GM18498 (cell line): Measurements from ENCODE around the gene SLX9.
"Not testable (repeated sequence)": the region's sequence is repeated elsewhere in the genome, so short reads cannot be mapped to it uniquely, and the experiment has no call there.

Source experiments
- ATAC-seq: cut with Tn5 transposase; IDR thresholded peaks from one replicate; pipeline ENCODE4 v1.9.1; 2021; ENCODE audit warnings: mild to moderate bottlenecking, moderate library complexity; ENCODE audit not compliant: unreplicated experiment

Gene SLX9

DNA sequence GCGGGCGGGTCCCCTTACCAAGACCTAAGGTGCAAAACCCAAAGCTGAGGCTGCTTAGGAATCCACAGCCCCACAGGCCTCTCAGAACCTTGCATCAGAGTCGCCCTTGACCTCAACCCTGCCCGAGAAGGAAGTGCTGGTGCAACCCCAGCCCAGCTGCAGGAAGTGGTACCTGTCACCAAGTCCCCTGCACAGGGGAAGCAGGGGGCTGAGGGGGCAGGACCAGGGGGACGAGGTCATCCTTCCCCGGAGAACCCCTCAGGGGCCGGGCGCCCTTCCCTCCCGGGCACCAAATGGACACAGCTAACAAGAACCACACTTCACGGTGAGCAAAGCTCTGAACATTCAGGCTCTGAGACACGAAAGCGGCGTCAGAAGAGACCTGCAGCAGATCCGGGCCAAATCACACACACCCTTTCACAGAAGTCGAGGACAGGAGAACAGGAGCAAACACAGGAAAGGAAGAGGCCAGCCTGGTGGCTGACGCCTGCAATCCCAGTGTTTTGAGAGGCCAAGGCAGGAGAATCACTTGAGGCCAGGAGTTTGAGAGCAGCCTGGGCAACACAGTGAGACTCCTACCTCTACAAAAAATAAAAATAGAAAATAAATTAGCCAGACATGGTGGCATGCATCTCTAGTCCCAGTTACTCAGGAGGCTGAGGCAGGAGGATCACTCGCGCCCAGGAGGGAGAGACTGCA, 25.5 kb upstream of the SLX9 start:
- peak; percentile 59 for ATAC-seq

GRCh38 chr21:44916965-44917364, 22.9 kb upstream of the SLX9 start:
- no peak for ATAC-seq

- no peak for ATAC-seq
Measured at GRCh38 chr21:44917446-44918106, 22.3 kb upstream of the SLX9 start.

- ATAC-seq = no peak
Measured at GRCh38 chr21:44918107-44918470, 21.7 kb upstream of the SLX9 start.

- no peak for ATAC-seq
Measured at GRCh38 chr21:44918581-44919033, 21.2 kb upstream of the SLX9 start.

DNA sequence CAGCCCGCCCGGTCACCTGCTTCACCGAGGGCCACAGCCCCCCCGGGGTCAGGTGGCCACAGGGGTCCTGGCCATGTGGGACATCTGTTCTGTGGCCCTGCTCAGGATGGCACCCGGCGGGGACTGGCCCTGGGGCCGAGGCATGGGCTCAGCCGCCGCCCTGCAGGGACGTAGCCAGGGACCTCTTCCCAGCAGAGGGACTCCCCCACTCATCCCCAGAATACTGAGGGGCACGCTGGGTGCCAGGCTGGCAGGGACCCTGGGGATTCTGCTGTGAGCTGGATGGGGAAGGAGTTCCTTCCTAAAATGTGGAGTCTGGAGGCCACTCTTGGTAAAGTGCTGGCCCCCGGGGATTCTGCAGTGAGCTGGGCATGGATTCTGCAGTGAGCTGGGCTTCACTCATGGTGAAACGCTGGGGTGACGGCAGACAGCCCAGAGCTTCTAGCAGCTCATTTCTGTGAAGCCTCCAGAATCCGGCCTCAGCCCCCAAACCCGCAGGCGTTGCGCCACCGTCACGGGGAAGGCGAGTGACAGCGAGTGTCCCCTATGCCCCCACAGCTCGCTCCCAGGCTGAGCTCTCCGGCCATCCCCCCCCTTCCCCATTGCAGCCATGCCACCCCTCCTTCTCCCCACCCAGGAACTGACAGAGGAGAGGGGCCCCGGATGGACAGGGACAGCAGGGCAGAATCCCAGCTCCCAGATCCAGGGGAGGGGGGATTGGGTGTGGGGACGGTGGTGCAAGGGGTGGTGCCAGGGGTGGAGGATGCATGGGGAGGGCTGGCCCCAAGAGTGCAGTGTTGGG, 20.5 kb upstream of the SLX9 start:
- no peak for ATAC-seq

- ATAC-seq = no peak
Measured at GRCh38 chr21:44919913-44920693, 19.7 kb upstream of the SLX9 start.

- ATAC-seq = no peak
Measured at GRCh38 chr21:44920694-44921604, 18.9 kb upstream of the SLX9 start, which contains the start of gene ITGB2. Gene ITGB2 (minus strand): TSS chr21:44920899. CDS start chr21:44910782, 10,117 bp downstream.

DNA sequence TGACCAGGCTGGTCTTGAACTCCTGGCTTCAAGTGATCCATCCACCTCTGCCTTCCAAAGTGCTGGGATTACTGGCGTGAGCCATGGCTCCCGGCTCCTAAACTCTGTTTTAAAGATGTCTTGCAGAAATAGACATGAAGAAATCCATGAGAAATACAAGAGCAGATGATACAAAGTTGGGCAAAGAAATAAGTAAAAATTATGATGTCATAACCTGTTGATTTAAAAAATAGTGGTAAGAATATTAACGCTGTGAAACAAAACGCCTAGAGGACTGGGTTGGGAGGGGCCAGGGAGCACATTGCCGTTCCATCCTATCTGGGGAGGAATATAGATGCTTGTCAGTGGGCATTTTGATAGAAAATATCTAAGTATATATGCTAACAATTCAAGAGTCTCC, 17.9 kb upstream of the SLX9 start:
- ATAC-seq = no peak

DNA sequence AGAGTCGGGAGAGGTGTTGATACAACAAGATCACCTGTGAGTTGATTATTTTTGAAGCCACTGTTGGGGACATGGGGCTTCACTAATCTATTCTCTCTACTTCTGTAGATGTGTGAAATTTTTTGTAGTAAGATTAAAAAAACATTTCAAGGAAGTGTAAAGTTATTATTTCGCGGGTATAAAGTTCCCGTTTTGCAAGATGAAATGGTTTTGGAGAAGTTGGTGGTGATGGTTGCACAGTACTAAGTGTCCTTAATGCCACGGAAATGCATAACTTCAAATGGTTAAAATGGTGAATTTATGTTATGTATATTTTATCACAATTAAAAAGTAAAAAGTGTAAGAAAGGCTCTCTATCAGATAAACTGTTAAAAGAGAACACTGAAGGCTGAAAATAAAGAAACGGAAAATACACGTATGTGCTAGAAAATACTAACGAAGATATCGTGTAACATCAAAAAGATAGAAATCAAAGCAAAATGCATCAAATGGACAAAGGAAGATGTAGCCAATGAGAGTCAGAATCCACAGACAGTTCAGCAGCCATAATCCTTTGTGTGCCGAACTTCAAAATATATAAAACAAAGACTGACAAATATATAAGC, 16.2 kb upstream of the SLX9 start:
- ATAC-seq = no peak

GRCh38 chr21:44924606-44925377, 15.0 kb upstream of the SLX9 start:
- no peak for ATAC-seq

DNA sequence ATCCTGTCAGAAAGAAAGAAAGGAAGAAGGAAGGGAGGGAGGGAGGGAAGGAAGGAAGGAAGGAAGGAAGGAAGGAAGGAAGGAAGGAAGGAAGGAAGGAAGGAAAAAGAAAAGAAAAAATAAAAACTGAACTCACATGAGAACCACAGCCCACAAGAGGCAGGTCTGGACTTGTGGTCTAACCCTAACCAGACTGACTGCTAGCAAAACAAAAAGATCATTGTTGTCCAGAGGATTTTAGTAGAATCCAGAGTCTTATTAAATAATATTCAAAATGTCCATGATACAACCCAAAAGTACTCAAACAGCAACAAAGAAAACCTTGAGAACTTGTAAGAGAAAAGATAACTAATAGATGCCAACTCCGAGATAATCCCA, 14.5 kb upstream of the SLX9 start:
- ATAC-seq = no peak

DNA sequence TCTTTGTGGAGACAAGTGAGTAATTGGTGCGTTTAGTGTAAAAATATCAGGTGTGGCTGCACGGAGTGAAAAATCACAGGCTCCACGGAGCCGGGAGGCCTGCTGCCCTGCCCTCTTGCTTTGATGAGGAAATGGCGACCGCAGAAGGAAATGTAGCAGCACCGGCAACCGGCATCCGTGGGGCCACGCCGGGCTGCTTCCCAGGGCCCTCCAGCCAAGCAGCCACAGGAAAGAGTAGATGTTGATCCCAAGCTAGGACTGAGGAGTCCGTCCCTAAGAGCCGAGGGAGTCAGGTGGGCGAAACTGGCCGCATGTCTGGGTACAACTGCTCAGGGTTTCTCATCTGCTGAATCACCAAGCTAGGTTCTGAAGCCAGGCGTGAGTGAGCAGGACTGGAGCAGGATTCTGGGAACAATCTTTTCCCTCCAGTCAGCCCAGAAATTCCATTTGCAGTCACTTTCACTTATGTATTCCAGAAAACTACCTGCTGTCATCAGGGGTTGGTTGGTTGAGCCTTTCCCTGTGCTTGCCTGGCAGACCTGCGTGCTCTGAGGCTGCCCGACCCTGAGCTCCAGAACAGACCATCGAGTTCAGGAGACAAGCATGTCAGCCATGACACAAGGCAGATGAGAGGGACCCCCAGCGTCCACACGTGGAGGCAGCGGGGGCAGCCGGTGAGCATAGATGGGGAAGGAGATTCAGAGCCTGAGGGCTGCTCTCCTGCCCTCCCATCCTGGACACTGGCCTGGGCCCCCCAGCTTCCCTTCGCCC, 13.3 kb upstream of the SLX9 start:
- ATAC-seq = no peak

DNA sequence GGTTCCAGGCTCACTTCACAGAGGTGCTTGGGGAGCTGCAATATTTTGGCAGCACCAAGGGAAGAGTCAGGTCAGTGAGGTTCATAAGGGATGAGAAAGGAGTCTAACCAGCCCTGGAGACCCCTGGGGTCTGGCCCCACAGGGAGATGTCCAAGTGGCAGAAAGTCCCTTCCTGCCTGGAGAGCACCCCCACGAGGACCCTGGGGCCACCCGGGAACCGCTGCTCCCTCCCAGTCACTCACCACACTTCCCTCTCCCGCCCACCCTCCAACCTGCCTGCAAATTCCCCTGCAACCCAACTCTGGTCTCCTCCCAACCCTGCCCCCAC, 12.6 kb upstream of the SLX9 start:
- no peak for ATAC-seq

- ATAC-seq = no peak
Measured at GRCh38 chr21:44927587-44928461, 12.0 kb upstream of the SLX9 start.

DNA sequence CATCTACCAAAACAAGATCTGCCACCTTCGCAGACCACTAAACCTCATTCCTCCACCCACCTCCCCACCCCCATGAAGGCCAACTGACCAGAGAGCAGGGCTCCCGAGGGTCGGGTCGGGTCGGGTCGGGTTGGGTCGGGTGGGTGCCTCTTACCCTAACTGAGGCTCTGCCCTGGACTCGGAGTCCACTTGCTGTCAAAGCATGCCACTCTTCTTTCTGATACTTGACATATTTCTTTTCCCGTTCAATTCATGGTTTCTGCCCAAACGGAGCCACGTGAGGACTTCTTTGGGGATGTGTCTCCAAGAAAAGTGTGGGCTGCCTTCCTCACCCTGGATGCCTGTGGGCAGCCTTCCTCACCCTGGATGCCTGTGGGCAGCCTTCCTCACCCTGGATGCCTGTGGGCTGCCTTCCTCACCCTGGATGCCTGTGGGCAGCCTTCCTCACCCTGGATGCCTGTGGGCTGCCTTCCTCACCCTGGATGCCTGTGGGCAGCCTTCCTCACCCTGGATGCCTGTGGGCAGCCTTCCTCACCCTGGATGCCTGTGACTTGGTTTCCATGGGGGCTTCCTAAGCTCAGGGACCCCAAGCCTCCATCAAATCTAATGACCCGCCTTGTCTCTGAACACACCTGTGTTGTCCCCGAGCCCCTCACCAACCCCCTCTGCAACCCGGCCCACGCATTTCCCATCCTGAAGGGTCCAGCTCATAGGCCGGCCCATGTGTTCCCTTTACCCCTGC, 11.2 kb upstream of the SLX9 start:
- ATAC-seq = not testable (repeated sequence)
